ENCODE measurements around the gene SERPINA5. TPM values are rescaled to one million over a fixed set of nuclear protein-coding genes. Genes with fewer than 3 reads are reported as not detected.
A peak's percentile ranks its signal among the peaks of the same experiment; 100 is the strongest.

Gene SERPINA5, protein sequence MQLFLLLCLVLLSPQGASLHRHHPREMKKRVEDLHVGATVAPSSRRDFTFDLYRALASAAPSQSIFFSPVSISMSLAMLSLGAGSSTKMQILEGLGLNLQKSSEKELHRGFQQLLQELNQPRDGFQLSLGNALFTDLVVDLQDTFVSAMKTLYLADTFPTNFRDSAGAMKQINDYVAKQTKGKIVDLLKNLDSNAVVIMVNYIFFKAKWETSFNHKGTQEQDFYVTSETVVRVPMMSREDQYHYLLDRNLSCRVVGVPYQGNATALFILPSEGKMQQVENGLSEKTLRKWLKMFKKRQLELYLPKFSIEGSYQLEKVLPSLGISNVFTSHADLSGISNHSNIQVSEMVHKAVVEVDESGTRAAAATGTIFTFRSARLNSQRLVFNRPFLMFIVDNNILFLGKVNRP
- total RNA-seq: 1 to 10 TPM in 1 of 3 donors, under 1 TPM in 1, not detected in 1; 0.53 to 3.8 TPM
- long read RNA-seq, donor 1, partial matches to known transcripts: 0 of 3 reads
- long read RNA-seq, donor 1, other reads (novel, unspliced or antisense): 0 of 3 reads
- long read RNA-seq, donor 2, partial matches to known transcripts: 1 of 2 reads
- long read RNA-seq, donor 2, other reads (novel, unspliced or antisense): 0 of 2 reads

DNA sequence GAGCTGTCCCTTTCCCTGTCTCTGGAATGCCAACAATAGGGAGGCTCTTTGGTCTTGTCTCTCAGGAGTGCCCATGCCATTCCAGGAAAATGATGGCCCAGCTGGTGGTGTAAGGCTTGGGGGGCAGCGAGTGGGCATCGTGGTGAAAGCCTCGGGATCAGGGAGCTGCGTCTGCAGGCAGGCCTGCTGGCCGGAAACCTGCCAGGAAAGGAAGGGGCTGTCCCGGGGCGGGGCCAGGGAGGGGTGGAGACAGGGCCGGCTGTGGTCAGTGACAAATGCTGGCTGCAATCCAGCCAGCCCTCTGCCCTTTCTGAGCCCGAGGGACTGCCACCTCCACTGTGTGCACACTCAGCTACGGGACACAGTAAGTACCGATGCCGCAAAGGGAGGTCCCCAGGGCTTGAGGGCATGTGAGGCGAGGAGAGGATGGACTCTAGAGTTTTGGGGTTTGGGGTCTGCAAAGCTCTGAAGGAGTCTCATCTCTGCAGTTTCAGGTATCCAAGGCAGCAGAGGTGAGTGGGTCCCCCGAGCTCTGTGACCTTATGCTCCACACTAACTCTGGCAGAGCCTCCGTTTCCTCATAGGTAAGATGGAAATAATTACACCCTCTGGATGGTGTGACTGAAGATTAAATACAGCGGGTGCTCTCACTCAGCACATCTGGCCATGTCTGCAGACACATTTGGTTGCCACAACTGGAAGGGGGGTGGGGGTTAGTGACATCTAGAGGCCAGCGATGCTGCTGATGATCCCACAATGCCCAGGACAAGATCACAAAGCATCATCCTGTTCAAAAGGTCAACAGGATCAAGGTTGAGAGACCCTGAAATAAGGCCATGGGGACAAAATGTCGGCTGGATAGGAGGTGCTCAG, at the start of gene SERPINA5:
SERPINA5 (plus strand) TSS at position 300 of the 873 bp plus-strand sequence. CDS start 5,937 bp downstream, outside the sequence.
- peak; percentile 18 for ATAC-seq
- TF ChIP-seq, protein P1, sequence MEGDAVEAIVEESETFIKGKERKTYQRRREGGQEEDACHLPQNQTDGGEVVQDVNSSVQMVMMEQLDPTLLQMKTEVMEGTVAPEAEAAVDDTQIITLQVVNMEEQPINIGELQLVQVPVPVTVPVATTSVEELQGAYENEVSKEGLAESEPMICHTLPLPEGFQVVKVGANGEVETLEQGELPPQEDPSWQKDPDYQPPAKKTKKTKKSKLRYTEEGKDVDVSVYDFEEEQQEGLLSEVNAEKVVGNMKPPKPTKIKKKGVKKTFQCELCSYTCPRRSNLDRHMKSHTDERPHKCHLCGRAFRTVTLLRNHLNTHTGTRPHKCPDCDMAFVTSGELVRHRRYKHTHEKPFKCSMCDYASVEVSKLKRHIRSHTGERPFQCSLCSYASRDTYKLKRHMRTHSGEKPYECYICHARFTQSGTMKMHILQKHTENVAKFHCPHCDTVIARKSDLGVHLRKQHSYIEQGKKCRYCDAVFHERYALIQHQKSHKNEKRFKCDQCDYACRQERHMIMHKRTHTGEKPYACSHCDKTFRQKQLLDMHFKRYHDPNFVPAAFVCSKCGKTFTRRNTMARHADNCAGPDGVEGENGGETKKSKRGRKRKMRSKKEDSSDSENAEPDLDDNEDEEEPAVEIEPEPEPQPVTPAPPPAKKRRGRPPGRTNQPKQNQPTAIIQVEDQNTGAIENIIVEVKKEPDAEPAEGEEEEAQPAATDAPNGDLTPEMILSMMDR (IDR thresholded peaks at IDR 0.05): no peak

DNA sequence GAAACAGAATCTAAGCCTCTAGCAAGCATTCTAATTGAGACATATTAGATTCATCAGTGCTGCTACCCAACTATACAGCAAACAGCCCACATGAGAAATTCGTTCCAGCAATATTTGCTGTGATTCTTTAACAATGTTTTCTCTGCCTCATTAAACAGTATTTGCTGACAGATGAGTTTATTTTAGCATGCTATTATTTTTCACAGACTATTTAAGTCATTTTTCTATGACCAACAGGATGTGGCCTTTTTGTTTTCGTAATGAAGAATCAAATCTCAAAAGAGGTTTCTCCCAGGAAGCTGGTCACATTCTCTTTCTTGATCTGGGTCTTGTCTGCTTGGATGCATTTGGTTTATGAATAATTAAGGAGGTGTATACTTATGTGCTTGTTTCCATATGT, 48.8 kb upstream of the SERPINA5 start:
- TF ChIP-seq, protein P1 (IDR thresholded peaks at IDR 0.05): no peak
- Histone ChIP-seq H3K4me1 (ENCODE audit: low read depth) (no peaks in the 10 kb centered on the region), H3K36me3 (ENCODE audit: low read depth) (no peaks in the 10 kb centered on the region), H3K4me3 (no peak overlapping the region), H3K9me3 (no peaks in the 10 kb centered on the region)
- intact Hi-C loops (cut with DNase I, micrococcal nuclease): no loop called here
- ATAC-seq: no peak
- DNase-seq: no peak

More for the DNA sequence above, at the start of gene SERPINA5:
- Histone ChIP-seq H3K9me3 (no peaks in the 10 kb centered on the region), H3K4me3 (no peak within 1 kb of the TSS), H3K4me1 (ENCODE audit: low read depth) (no peaks in the 10 kb centered on the region), H3K36me3 (ENCODE audit: low read depth) (no peaks in the 10 kb centered on the region)
- no peak for DNase-seq
- intact Hi-C loops (cut with DNase I, micrococcal nuclease): no loop called here

DNA sequence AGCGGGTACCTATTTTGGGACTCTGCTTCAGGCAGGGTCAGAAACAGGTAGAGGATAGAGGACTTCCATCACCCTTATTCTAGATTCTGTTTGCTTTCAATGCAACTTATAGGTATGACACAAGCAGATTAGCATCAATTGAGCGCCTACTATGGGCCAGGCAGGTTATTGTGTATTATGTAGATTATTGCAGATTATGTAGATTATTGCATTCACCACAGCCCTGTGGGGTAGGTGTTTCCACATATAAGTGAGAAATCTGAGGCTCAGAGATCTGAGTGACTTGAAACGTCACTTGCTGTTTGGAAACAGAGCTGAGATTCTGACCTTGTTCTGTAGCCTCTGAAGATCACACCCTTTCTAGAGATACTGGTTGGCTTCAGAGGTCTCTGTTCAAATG, 45.7 kb upstream of the SERPINA5 start:
- ATAC-seq (no peak), DNase-seq (no peak)
- TF ChIP-seq, protein P1 (IDR thresholded peaks at IDR 0.05): no peak
- H3K4me3 ChIP-seq: no peak overlapping the region
- no peaks in the 10 kb centered on the region for H3K9me3 ChIP-seq
- H3K36me3 ChIP-seq (ENCODE audit: low read depth): no peaks in the 10 kb centered on the region
- no peaks in the 10 kb centered on the region for H3K4me1 ChIP-seq (ENCODE audit: low read depth)
- intact Hi-C loops (cut with DNase I, micrococcal nuclease): no loop called here

DNA sequence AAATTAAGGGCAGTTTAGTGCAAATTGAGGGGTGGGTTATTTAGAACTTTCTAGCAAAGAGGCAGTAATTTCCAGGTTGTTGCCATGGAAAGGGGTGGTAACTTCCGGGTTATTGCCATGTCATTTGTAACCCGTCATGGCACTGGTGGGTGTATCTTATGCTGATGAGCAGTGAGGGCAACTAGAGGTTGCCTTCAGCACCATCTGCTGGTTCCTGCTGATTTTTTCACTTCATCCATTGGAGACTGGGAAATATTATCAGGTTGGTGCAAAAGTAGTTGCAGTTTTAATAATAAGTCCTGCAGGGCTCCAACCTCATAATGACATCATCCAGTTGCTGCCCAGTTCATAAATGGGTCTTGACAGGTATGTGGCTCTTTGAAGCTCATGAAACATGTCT, 44.4 kb upstream of the SERPINA5 start:
- Histone ChIP-seq H3K9me3 (no peaks in the 10 kb centered on the region), H3K4me3 (no peak overlapping the region), H3K4me1 (ENCODE audit: low read depth) (no peaks in the 10 kb centered on the region), H3K36me3 (ENCODE audit: low read depth) (no peaks in the 10 kb centered on the region)
- DNase-seq: no peak
- intact Hi-C loops (cut with DNase I, micrococcal nuclease): no loop called here
- ATAC-seq: no peak
- TF ChIP-seq, protein P1 (IDR thresholded peaks at IDR 0.05): no peak

DNA sequence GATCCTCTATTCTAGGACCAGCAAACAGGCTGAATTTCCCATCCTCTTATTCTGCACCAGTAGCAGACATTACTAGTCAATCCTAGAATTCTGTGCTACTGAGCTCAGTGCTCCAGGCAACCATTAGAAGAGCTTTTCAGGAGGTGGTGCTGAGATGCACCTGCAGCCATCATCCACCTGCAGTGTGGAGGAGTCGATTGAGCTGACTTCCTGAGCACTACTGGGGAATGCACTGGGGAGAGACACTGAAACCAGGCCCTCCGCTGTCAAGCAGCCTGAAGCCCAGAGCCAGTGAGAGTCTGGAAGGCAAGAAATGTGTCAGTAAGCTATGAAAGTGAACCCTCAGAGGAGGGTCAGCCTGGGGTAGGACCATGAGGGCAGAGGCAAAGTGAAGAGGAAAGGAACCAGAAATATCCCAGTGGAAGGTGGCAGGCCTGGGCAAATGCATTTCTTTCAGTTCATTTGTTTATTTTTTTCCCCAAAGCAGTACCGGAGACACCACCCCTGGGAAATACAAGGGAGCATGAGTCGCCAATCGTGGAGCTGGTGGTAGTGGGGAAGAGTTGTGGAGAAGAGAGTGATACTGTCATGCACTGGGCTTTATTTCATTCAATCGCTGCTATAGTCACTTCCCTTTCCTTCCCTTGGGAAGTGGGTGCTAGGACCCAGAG, 43.0 kb upstream of the SERPINA5 start:
- ATAC-seq (no peak), DNase-seq (no peak)
- TF ChIP-seq, protein P1 (IDR thresholded peaks at IDR 0.05): no peak
- Histone ChIP-seq H3K4me3 (no peak overlapping the region), H3K36me3 (ENCODE audit: low read depth) (no peaks in the 10 kb centered on the region), H3K4me1 (ENCODE audit: low read depth) (no peaks in the 10 kb centered on the region), H3K9me3 (no peaks in the 10 kb centered on the region)
- intact Hi-C loops (cut with DNase I, micrococcal nuclease): no loop called here
